ENCODE results near the gene PTPRD. TPM values are rescaled to one million over a fixed set of nuclear protein-coding genes. Genes with fewer than 3 reads are reported as not detected.

Gene PTPRD
- total RNA-seq, 2 donors from 2014 or later: 97.4 to 101 TPM

DNA sequence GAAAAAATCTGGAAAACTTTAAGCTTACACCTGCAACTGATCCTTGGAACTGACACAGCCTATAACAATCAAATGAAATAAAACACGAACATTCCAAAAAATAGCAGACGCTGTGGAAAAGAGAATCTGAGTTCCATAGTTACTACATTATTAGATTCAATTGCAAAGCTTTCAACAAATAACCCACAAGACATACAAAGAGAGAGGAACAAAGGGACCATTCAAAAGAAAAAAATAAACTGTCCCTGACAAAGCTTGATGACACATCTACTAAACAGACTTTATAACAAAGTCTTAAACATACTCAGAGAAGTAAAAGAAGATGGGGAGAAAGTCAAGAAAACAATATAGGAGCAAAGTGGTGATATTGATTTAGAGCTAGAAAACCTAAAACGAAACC is 1123.6 kb downstream of the PTPRD start:
- no peaks in the 10 kb centered on the region for H3K36me3 Mint-ChIP-seq (ENCODE audit: low read depth)
- no peaks in the 10 kb centered on the region for H3K4me1 Mint-ChIP-seq
- H3K4me1 ChIP-seq (ENCODE audit: control insufficient read depth, insufficient read depth, low read length): no peaks in the 10 kb centered on the region
- H3K27ac Mint-ChIP-seq: no peak overlapping the region
- no peaks in the 10 kb centered on the region for H3K27me3 ChIP-seq (ENCODE audit: control insufficient read depth, insufficient read depth, low read length, poor library complexity, severe bottlenecking)
- H3K4me3 Mint-ChIP-seq: no peak overlapping the region
- WGBS, 2 experiments (ENCODE audit: insufficient coverage in 1 of 2, insufficient read length in 1 of 2): 90 to 100% methylated on average over 1 to 3 of the region's 3 CpGs
- H3K27me3 Mint-ChIP-seq (ENCODE audit: insufficient read depth): no peaks in the 10 kb centered on the region
- TF ChIP-seq, protein P1, sequence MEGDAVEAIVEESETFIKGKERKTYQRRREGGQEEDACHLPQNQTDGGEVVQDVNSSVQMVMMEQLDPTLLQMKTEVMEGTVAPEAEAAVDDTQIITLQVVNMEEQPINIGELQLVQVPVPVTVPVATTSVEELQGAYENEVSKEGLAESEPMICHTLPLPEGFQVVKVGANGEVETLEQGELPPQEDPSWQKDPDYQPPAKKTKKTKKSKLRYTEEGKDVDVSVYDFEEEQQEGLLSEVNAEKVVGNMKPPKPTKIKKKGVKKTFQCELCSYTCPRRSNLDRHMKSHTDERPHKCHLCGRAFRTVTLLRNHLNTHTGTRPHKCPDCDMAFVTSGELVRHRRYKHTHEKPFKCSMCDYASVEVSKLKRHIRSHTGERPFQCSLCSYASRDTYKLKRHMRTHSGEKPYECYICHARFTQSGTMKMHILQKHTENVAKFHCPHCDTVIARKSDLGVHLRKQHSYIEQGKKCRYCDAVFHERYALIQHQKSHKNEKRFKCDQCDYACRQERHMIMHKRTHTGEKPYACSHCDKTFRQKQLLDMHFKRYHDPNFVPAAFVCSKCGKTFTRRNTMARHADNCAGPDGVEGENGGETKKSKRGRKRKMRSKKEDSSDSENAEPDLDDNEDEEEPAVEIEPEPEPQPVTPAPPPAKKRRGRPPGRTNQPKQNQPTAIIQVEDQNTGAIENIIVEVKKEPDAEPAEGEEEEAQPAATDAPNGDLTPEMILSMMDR (conservative IDR thresholded peaks at IDR 0.05): no peak
- no peaks in the 10 kb centered on the region for H3K36me3 ChIP-seq (ENCODE audit: control insufficient read depth, insufficient read depth, low read length)
- H3K4me3 ChIP-seq (ENCODE audit: low read length): no peak overlapping the region
- H3K9ac ChIP-seq (ENCODE audit: extremely low read depth, low read length, poor library complexity, severe bottlenecking): no peak overlapping the region
- H3K27ac ChIP-seq (ENCODE audit: low read depth, low read length): no peak overlapping the region
- no peak for DNase-seq
- peaks cover 4% of the 10 kb centered on the region for H3K9me3 Mint-ChIP-seq
- no peaks in the 10 kb centered on the region for H3K9me3 ChIP-seq (ENCODE audit: control insufficient read depth, low read length)

DNA sequence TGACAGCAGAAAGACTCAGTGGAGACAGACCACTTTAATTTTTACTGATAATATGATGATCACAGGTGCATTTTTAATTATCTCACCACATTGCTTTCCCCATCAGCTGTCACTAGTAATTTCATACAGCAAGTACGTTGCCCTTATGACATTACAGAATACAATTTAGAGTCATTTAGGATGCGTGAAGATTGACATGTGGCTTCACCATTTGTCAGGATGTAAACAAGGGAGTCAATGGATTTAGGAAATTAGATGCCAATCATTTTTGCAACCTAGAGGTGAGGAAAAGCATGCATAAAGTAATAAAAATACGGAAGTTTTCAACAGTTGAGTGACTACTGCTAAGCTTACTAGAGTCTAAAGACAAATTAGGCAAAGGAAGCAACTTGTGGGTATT is 1129.6 kb downstream of the PTPRD start:
- H3K36me3 ChIP-seq (ENCODE audit: control insufficient read depth, insufficient read depth, low read length): no peaks in the 10 kb centered on the region
- DNase-seq: no peak
- H3K9me3 ChIP-seq (ENCODE audit: control insufficient read depth, low read length): no peaks in the 10 kb centered on the region
- H3K27me3 ChIP-seq (ENCODE audit: control insufficient read depth, insufficient read depth, low read length, poor library complexity, severe bottlenecking): no peaks in the 10 kb centered on the region
- WGBS, 2 experiments (ENCODE audit: insufficient coverage in 1 of 2, insufficient read length in 1 of 2): 83 to 85% methylated on average over 2 to 3 of the region's 3 CpGs
- H3K4me3 ChIP-seq (ENCODE audit: low read length): no peak overlapping the region
- Mint-ChIP-seq H3K27me3 (ENCODE audit: insufficient read depth) (no peaks in the 10 kb centered on the region), H3K4me3 (no peak overlapping the region), H3K27ac (no peak overlapping the region), H3K9me3 (no peaks in the 10 kb centered on the region), H3K4me1 (peaks cover 7% of the 10 kb centered on the region), H3K36me3 (ENCODE audit: low read depth) (no peaks in the 10 kb centered on the region)
- TF ChIP-seq, protein P1 (conservative IDR thresholded peaks at IDR 0.05): no peak
- H3K9ac ChIP-seq (ENCODE audit: extremely low read depth, low read length, poor library complexity, severe bottlenecking): no peak overlapping the region
- no peak overlapping the region for H3K27ac ChIP-seq (ENCODE audit: low read depth, low read length)
- no peaks in the 10 kb centered on the region for H3K4me1 ChIP-seq (ENCODE audit: control insufficient read depth, insufficient read depth, low read length)

DNA sequence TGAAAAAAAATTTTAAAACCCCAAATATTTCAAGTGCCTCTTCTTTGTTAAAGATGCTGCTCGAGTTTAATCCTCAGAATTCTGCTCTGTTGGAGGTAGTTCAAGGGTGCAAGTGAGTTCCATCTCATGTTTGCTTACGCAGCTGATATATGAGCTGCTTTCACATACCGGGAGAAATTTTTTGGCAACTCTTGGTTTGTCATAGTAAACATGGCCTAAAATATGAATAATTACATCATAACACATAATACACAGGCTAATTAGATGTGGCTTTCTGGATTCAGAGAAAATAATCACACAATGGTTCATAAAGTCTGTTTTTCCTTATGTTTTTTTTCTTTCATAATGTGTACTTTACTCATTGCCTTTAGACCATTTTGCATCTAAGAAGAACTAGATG is 1134.1 kb downstream of the PTPRD start:
- Mint-ChIP-seq H3K36me3 (ENCODE audit: low read depth) (no peaks in the 10 kb centered on the region), H3K4me1 (peaks cover 7% of the 10 kb centered on the region), H3K27me3 (ENCODE audit: insufficient read depth) (no peaks in the 10 kb centered on the region), H3K9me3 (no peaks in the 10 kb centered on the region), H3K4me3 (no peak overlapping the region), H3K27ac (no peak overlapping the region)
- Histone ChIP-seq H3K4me3 (ENCODE audit: low read length) (no peak overlapping the region), H3K27me3 (ENCODE audit: control insufficient read depth, insufficient read depth, low read length, poor library complexity, severe bottlenecking) (no peaks in the 10 kb centered on the region), H3K4me1 (ENCODE audit: control insufficient read depth, insufficient read depth, low read length) (no peaks in the 10 kb centered on the region), H3K36me3 (ENCODE audit: control insufficient read depth, insufficient read depth, low read length) (no peaks in the 10 kb centered on the region), H3K9ac (ENCODE audit: extremely low read depth, low read length, poor library complexity, severe bottlenecking) (no peak overlapping the region), H3K27ac (ENCODE audit: low read depth, low read length) (no peak overlapping the region), H3K9me3 (ENCODE audit: control insufficient read depth, low read length) (no peaks in the 10 kb centered on the region)
- TF ChIP-seq, protein P1 (conservative IDR thresholded peaks at IDR 0.05): no peak
- no peak for DNase-seq
- 80 to 93% methylated on average over 1 to 3 of the region's 3 CpGs for WGBS, 2 experiments (ENCODE audit: insufficient coverage in 1 of 2, insufficient read length in 1 of 2)

Measured in endodermal cell (in vitro differentiated cells).